SU-DHL-6 (cell line): ENCODE results near the gene FAM53A.

ENCODE experiments used
- H2AFZ ChIP-seq: fragments of 200-600 bp; sonication (generic); 2 replicates; pipeline ENCODE4 v1.6.1; 2014; ENCODE audit warnings: low read depth, mild to moderate bottlenecking, moderate library complexity, mixed read lengths, antibody characterized with exemption, low read length; ENCODE audit not compliant: severe bottlenecking
- H3F3A ChIP-seq: fragments of 200-600 bp; shearing (Covaris generic); 2 replicates; pipeline ENCODE4 v1.6.0; 2016; ENCODE audit warnings: antibody characterized with exemption, mild to moderate bottlenecking; ENCODE audit not compliant: insufficient read depth
- H3K27ac ChIP-seq: fragments of 200-600 bp; sonication (generic); 2 replicates; pipeline ENCODE4 v1.5.1; 2016; ENCODE audit warnings: low read depth, mild to moderate bottlenecking, low read length, moderate library complexity, mixed read lengths
- H3K27me3 ChIP-seq: fragments of 200-600 bp; sonication (generic), shearing (Covaris generic); 2 replicates; pipeline ENCODE4 v1.6.0; 2014; ENCODE audit warnings: mild to moderate bottlenecking, low read length
- H3K36me3 ChIP-seq: fragments of 200-600 bp; sonication (generic); 2 replicates; pipeline ENCODE4 v1.6.1; 2014; ENCODE audit warnings: mild to moderate bottlenecking, low read length, mixed read lengths
- H3K4me2 ChIP-seq: fragments of 300-600, 200-600 bp; shearing (Covaris generic), sonication (generic); 2 replicates; pipeline ENCODE4 v1.6.0; 2014; ENCODE audit warnings: low read length, low read depth, mild to moderate bottlenecking; ENCODE audit not compliant: poor library complexity, severe bottlenecking
- H3K4me3 ChIP-seq: fragments of 200-600 bp; sonication (generic); 2 replicates; pipeline ENCODE4 v1.5.1; 2014; ENCODE audit warnings: antibody characterized with exemption, low read length, mild to moderate bottlenecking, mixed read lengths; ENCODE audit not compliant: insufficient read depth, poor library complexity, severe bottlenecking
- H3K79me2 ChIP-seq: fragments of 200-600 bp; sonication (generic); 2 replicates; pipeline ENCODE4 v1.6.1; 2014; ENCODE audit warnings: mild to moderate bottlenecking, low read length, moderate library complexity; ENCODE audit not compliant: insufficient read depth
- H3K9ac ChIP-seq: fragments of 200-600 bp; sonication (generic); 2 replicates; pipeline ENCODE4 v1.7.0; 2014; ENCODE audit warnings: mild to moderate bottlenecking, low read length
- H3K9me2 ChIP-seq: fragments of 200-600 bp; sonication (generic); replicated peaks from 2 replicates; pipeline ENCODE4 v1.6.1; 2014; ENCODE audit warnings: low read length; ENCODE audit not compliant: insufficient read depth
- H3K9me3 ChIP-seq: fragments of 200-600 bp; sonication (generic); 2 replicates; pipeline ENCODE4 v1.6.1; 2014; ENCODE audit warnings: low read length, mixed read lengths; ENCODE audit not compliant: insufficient read depth
- H4K20me1 ChIP-seq: fragments of 200-600 bp; sonication (generic); 2 replicates; pipeline ENCODE4 v1.6.1; 2014; ENCODE audit warnings: low read depth, mild to moderate bottlenecking, antibody characterized with exemption, low read length, moderate library complexity, mixed read lengths
- CTCF ChIP-seq: fragments of 200-600 bp; sonication (generic); IDR thresholded peaks from one replicate; pipeline ENCODE4 v1.5.1; 2017; ENCODE audit warnings: antibody characterized with exemption, mild to moderate bottlenecking, low read length, moderate library complexity; ENCODE audit not compliant: insufficient read depth, poor library complexity, severe bottlenecking
- EZH2phosphoT487 ChIP-seq: fragments of 200-600 bp; sonication (generic), shearing (Covaris generic); conservative IDR thresholded peaks from 2 replicates; pipeline ENCODE4 v1.6.1; 2018; ENCODE audit warnings: mild to moderate bottlenecking, antibody characterized with exemption, low read length, moderate library complexity, mixed read lengths

The FAM53A gene

GRCh38 chr4:1633993-1634392 is 50.1 kb downstream of the FAM53A start:
- Histone ChIP-seq H3K9me2 (no peaks in the 10 kb centered on the region), H4K20me1 (no peaks in the 10 kb centered on the region), H3K27ac (no peak overlapping the region), H3K9ac (no peak overlapping the region), H2AFZ (no peak overlapping the region), H3K79me2 (no peaks in the 10 kb centered on the region), H3K4me2 (no peak overlapping the region), H3K4me3 (no peak overlapping the region), H3K36me3 (no peaks in the 10 kb centered on the region), H3K9me3 (no peaks in the 10 kb centered on the region), H3K27me3 (no peaks in the 10 kb centered on the region), H3F3A (no peaks in the 10 kb centered on the region)
- TF ChIP-seq CTCF, result no peak
- TF ChIP-seq EZH2phosphoT487, result no peak

- Histone ChIP-seq H3K27ac (no peak overlapping the region), H3K79me2 (no peaks in the 10 kb centered on the region), H2AFZ (no peak overlapping the region), H3K9ac (no peak overlapping the region), H3K9me2 (no peaks in the 10 kb centered on the region), H3K27me3 (no peaks in the 10 kb centered on the region), H3K4me2 (no peak overlapping the region), H3K9me3 (no peaks in the 10 kb centered on the region), H3F3A (no peaks in the 10 kb centered on the region), H4K20me1 (no peaks in the 10 kb centered on the region), H3K36me3 (no peaks in the 10 kb centered on the region), H3K4me3 (no peak overlapping the region)
- TF ChIP-seq CTCF, result no peak
- no peak for TF ChIP-seq EZH2phosphoT487
Measured at GRCh38 chr4:1632109-1633104, 51.7 kb downstream of the FAM53A start.

- H3K4me2 ChIP-seq, result no peak overlapping the region
- no peak overlapping the region for H3K9ac ChIP-seq
- no peaks in the 10 kb centered on the region for H3K79me2 ChIP-seq
- no peaks in the 10 kb centered on the region for H3K27me3 ChIP-seq
- no peak overlapping the region for H2AFZ ChIP-seq
- H3K4me3 ChIP-seq, result no peak overlapping the region
- TF ChIP-seq EZH2phosphoT487 (no peak), CTCF (no peak)
- H3F3A ChIP-seq, result no peaks in the 10 kb centered on the region
- no peaks in the 10 kb centered on the region for H3K9me2 ChIP-seq
- no peaks in the 10 kb centered on the region for H4K20me1 ChIP-seq
- H3K27ac ChIP-seq, result no peak overlapping the region
- no peaks in the 10 kb centered on the region for H3K36me3 ChIP-seq
- H3K9me3 ChIP-seq, result no peaks in the 10 kb centered on the region
Measured at GRCh38 chr4:1631136-1631535, 53.0 kb downstream of the FAM53A start.
